Dedifferentiated amniotic fluid mesenchymal stem cell (primary cell): ENCODE data around the gene BCAS3.

Experiments used
- DNase-seq: peaks from one replicate; pipeline ENCODE4 v3.0.0-alpha.2; 2016; ENCODE audit errors: extremely low spot score

Gene BCAS3

GRCh38 chr17:61362852-61363600, 685.4 kb downstream of the BCAS3 start:
- no peak for DNase-seq

GRCh38 chr17:61363601-61364462, 686.2 kb downstream of the BCAS3 start:
- no peak for DNase-seq

- DNase-seq: no peak
These were observed 686.8 kb downstream of the BCAS3 start for GRCh38 chr17:61364463-61364846.

GRCh38 chr17:61366076-61366714, 688.5 kb downstream of the BCAS3 start:
- DNase-seq: no peak

GRCh38 chr17:61366715-61367413, 689.2 kb downstream of the BCAS3 start:
- DNase-seq: no peak

GRCh38 chr17:61368049-61368831, 690.6 kb downstream of the BCAS3 start:
- no peak for DNase-seq

GRCh38 chr17:61368832-61369450, 691.3 kb downstream of the BCAS3 start:
- no peak for DNase-seq

GRCh38 chr17:61369751-61370150, 692.1 kb downstream of the BCAS3 start:
- no peak for DNase-seq

GRCh38 chr17:61371179-61371578, 693.5 kb downstream of the BCAS3 start:
- no peak for DNase-seq

- DNase-seq: no peak
These were observed 694.0 kb downstream of the BCAS3 start for GRCh38 chr17:61371606-61372005.

- DNase-seq: no peak
These were observed 694.8 kb downstream of the BCAS3 start for GRCh38 chr17:61372436-61372835.

- no peak for DNase-seq
These were observed 699.5 kb downstream of the BCAS3 start for GRCh38 chr17:61376931-61377838.

GRCh38 chr17:61378658-61379456, 701.2 kb downstream of the BCAS3 start:
- no peak for DNase-seq

GRCh38 chr17:61379457-61380216, 702.0 kb downstream of the BCAS3 start:
- DNase-seq: no peak

GRCh38 chr17:61380217-61380835, 702.7 kb downstream of the BCAS3 start:
- DNase-seq: no peak

- DNase-seq: no peak
These were observed 703.3 kb downstream of the BCAS3 start for GRCh38 chr17:61380836-61381525.

GRCh38 chr17:61381537-61381936, 703.9 kb downstream of the BCAS3 start:
- DNase-seq: no peak
